Adrenal gland (tissue), 5 donors: ENCODE data around the gene RNASE9.
"Not testable (repeated sequence)": the region's sequence is repeated elsewhere in the genome, so short reads cannot be mapped to it uniquely, and the experiment has no call there.

ENCODE experiments used
- POLR2A ChIP-seq, 2 donors: fragments of 450-650 bp; IDR thresholded peaks; one replicate each; pipeline ENCODE4 v1.6.1; 2017; ENCODE audit warnings: antibody characterized with exemption in 2 of 2, mild to moderate bottlenecking in 2 of 2, moderate library complexity in 1 of 2
- TF ChIP-seq, protein P1 (sequence below), 6 experiments: fragments of 450-650 bp in 4 of 6; fragments of 200-600 bp in 2 of 6; sonication (generic) in 1 of 6; IDR thresholded peaks; 1 replicate in 5 of 6; 2 replicates in 1 of 6; pipeline versions ENCODE4 v1.5.1 to v1.8.0; 2016 to 2021; ENCODE audit warnings: antibody characterized with exemption in 6 of 6, mild to moderate bottlenecking in 2 of 6, moderate library complexity in 1 of 6
- donor health status: DM: no; HTN: no; CAD: no.

- TF ChIP-seq, protein P1, sequence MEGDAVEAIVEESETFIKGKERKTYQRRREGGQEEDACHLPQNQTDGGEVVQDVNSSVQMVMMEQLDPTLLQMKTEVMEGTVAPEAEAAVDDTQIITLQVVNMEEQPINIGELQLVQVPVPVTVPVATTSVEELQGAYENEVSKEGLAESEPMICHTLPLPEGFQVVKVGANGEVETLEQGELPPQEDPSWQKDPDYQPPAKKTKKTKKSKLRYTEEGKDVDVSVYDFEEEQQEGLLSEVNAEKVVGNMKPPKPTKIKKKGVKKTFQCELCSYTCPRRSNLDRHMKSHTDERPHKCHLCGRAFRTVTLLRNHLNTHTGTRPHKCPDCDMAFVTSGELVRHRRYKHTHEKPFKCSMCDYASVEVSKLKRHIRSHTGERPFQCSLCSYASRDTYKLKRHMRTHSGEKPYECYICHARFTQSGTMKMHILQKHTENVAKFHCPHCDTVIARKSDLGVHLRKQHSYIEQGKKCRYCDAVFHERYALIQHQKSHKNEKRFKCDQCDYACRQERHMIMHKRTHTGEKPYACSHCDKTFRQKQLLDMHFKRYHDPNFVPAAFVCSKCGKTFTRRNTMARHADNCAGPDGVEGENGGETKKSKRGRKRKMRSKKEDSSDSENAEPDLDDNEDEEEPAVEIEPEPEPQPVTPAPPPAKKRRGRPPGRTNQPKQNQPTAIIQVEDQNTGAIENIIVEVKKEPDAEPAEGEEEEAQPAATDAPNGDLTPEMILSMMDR (IDR thresholded peaks at IDR 0.05) = not testable (repeated sequence)
- TF ChIP-seq POLR2A (IDR thresholded peaks at IDR 0.05) = not testable (repeated sequence)
Observed at GRCh38 chr14:20506276-20506675, 54.6 kb downstream of the RNASE9 start.
